Renal pelvis (tissue), 12 donors: ENCODE results near the gene LCE5A. TPM values are rescaled to one million over a fixed set of nuclear protein-coding genes. Genes with fewer than 3 reads are reported as not detected.
"Not testable (repeated sequence)": the region's sequence is repeated elsewhere in the genome, so short reads cannot be mapped to it uniquely, and the experiment has no call there.

Experiments used
- DNase-seq: peaks from one replicate; pipeline ENCODE4 v3.0.0-alpha.2; 2013
- long read RNA-seq, 16 experiments: transcript quantifications; one replicate each; lab custom pipeline, GENCODE V29; 2026
- polyA plus RNA-seq, 3 donors: library from polyadenylated mRNA; unstranded; fragments of 120-200 nt; gene quantifications; one replicate each; pipeline ENCODE4 v1.2.1, GENCODE V29; 2013; ENCODE audit not compliant: insufficient read length in 3 of 3

The LCE5A gene, protein sequence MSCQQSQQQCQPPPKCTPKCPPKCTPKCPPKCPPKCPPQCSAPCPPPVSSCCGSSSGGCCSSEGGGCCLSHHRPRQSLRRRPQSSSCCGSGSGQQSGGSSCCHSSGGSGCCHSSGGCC
- not detected for polyA plus RNA-seq
- long read RNA-seq, donor 1: 0 reads
- long read RNA-seq, donor 2: 0 reads
- long read RNA-seq, donor 3: 0 reads
- long read RNA-seq, donor 4: 0 reads
- long read RNA-seq, donor 5: 0 reads
- long read RNA-seq, donor 6: 0 reads
- long read RNA-seq, donor 7: 0 reads
- long read RNA-seq, donor 8: 0 reads
- long read RNA-seq, donor 9: 0 reads
- long read RNA-seq, donor 10: 0 reads
- long read RNA-seq, donor 11: 0 reads
- long read RNA-seq, donor 12: 0 reads
- long read RNA-seq, donor 13: 0 reads
- long read RNA-seq, donor 14: 0 reads
- long read RNA-seq, donor 15: 0 reads
- long read RNA-seq, donor 16: 0 reads

DNA sequence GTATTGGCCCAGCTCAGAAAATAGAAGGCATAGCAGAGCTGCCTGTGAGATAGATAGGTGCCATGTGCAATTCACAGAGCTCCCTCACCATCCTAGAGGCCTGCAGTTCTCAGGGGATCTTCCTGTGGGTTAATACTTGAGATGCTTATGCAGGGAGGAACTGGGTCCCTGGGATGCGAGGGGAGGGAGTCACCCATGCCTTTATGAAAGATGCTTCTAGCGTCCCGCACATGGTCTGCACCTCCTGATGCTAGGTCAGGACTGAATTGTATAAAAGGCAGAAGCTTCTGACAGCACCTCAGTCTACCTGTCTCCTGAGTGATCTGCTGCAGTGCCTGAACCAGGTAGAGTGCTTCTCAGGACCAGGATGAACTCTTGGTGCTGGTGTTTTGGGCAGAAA lies at the start of gene LCE5A:
Gene LCE5A, plus strand, starts transcription at position 301 of the 400 bp plus-strand sequence. CDS start 732 bp downstream, outside the sequence.
- DNase-seq: no peak

DNA sequence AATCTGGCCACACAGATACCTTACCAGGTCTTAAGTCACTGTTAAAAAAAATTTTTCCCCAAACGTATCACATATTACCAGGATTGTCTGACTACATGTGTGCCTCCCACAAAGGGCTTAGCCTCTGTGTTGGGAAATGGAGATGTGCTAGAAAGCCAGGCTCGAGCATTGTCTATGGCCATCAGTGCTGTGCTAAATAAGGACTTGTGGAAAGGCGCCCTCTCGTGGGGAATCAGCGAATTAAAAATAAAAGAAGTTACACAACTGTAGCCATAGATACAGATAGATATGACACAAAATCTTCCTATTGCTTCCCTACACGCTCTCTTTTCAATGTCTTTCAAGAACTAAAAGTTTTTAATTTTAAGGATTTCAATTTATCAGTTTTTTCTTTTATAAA lies 49.1 kb upstream of the LCE5A start:
- DNase-seq: peak; percentile 37

DNA sequence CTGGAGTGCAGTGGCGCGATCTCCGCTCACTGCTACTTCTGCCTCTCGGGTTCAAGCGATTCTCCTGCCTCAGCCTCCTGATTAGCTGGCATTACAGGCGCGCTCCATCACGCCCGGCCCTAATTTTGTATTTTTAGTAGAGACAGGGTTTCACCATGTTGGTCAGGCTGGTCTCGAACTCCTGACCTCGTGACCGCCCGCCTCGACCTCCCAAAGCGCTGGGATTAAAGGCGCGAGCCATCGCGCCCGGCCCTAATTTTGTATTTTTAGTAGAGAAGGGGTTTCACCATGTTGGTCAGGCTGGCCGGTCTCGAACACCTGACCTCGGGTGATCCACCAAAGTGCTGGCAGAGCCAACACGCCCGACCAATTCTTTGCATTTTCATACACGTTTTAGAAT lies 48.0 kb upstream of the LCE5A start:
- DNase-seq: no peak

DNA sequence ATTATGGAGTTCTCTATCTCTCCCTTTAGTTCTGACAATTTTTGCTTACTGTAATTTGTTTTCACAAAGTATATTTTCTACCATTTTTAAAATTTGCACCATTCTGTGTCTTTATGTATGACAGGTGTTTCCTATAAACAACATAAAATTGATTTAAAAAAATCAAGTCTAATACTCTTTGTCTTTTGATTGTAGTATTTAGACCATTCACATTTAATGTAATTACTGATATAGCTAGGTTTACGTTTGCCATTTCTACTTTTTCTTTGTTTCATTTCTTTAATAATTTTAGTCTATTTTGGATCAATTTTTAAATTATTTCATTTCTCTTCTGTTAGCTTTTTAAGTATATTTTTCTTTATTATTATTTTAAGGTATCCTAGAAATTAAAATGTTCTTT lies 44.4 kb upstream of the LCE5A start:
- DNase-seq: no peak

DNA sequence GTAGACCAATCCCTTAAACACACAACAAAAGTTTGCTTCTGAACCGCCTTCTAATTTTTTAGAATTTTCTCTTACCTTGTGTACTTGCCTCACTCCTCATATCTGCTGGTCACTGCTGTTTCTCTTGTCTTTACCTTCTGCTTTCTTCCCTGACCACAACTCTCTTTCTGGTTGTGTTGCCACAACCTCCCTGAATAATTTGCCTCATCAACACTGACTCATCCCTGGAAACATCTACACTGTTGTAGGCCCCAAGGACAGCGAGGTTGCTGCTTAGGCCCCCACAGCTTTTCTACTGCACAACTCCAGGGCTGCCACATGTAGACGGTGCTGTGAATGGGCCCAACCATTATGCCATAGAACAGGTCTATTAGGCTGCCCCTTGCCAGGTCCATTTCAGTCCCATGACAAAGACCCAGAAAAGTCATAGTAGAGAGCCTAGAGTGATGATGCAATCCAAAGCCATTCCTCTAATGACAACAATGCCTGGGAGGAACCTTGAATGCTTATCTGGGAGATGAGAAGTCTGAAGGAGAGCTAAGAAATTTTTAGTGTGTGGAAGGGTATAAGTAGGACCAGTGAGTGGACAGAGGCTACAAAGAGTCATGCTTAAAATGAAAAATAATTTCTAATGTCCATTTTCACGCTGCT lies 36.6 kb upstream of the LCE5A start:
- DNase-seq: no peak

DNA sequence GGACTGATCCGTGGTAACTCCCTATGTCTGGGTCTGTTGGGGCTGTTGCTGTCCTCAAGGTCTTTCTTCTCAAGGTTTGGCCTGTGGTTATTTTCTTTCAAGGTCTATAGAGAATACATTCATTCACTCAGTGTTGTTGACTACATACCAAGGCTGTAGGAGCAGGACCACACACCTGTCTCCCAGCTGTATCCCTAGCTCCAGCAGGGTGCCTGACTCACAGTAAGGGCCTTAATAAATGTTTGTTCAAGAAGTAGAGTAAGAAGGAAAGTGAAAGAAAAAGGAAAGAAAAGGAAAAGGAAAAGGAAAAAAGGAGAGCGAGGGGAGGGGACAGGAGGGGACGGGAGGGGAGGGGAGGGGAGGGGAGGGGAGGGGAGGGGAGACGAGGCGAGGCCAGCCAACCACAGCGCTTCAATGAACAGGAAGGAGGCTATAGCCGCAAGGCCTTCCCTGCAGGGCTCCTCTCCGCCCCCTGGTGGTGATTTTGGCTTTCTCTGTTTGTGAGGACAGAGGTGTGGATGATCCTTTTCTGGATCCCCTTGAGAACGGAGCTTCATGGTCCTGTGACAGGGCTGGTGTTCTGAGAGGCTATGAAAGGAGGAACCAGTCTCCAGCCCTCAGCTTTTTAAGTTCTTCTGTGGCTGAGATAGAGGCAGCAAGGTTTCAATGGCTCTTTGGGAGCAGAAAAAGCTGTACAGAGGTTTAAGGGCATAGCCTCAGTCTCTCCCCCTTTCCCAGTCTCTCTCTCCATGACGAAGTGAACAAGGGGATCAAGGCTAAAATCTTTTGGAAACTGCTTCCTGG lies 30.6 kb upstream of the LCE5A start:
- no peak for DNase-seq

DNA sequence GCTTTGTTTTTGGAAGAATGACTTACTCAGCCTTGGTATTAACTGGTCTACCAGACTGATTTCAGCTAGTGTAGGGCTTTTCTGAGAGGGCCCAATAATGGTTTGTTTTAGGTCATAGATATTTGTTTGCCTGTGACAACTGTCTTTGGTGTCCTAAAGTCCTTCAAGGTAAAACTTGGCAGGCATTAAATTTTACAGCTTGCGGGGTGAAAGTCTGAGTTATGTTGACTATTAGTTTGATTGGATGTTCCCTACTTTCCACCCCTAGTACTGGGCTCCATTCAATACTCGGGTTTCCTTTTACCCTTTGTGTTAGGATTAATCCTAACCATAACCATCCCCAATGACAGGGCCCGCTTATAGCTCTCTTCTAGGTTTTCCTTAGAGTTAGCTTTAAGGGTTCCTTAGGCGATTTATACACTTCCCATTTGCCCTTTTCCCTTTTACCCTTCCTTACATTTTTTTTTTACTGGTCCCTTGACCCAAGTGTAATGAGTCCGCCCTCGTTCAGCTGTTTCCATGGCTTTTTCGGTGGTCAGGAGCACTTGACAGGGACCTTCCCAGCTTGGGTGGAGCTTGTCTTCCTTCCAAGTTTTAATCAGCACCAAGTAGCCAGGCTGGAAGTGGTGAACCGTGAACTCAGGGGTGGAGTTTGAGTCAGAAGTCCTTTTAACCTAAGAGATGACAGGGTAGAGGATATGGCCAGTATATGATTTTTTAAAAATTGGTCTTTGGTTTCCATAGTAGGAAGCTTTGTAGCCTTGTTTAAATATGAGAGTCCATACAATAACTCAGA lies 28.5 kb upstream of the LCE5A start:
- DNase-seq: no peak

DNA sequence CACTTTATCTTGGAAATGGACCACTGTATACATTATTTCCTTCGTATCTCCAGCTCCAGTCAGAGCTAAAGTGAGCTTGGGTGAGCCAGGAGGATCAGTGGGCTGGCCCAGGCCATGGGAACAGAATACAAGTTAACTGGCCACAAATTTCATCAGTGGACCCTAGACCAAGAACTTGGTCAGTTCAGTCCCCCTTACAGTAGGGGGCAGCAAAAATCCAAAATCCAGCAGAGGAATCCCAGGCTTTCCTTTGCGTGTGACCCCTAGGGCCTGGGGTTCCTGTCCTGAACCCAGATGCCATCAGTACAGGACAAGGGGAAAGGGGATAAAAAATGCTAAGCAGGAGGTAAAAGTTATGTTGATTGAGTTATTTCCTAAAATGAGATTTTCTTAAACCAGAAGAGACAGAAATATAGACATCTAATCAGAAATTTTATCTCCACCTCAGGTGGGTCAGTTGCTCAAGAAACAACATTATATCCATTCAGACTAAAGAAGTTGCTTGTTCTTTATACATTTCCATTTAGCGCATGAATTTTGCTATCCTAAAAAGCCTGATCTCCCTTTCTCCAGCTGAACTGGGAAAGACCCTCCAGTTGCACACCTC lies 24.1 kb upstream of the LCE5A start:
- DNase-seq: no peak

DNA sequence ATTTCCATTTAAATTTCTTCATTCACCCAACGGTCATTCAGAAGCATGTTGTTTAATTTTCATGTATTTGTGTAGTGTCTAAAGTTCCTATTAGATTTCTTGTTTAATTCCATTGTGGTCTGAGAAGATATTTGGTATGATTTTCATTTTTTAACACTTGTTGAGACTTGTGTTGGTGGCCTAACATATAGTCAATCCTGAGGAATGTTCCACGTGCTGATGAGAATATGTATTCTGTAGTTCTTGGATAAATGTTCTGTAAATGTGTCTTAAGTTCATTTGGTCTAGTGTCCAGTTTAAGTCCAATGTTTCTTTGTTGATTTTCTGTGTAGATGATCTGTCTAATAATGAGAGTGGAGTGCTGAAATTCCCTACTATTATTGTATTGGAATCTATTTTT lies 22.7 kb upstream of the LCE5A start:
- DNase-seq: no peak

DNA sequence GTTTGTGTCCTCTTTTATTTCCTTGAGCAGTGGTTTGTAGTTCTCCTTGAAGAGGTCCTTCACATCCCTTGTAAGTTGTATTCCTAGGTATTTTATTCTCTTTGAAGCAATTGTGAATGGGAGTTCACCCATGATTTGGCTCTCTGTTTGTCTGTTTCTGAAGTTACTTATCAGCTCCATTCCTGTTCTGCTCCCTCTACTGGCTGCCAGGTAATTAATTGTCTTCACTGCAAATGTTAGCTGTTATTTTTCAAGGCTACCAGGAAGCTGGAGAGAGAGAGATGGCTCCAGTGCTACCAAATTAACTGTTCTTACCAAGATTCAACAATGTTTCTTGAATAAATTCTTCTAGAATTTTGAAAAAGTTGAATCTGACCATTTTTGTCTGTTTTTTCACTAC lies 19.1 kb upstream of the LCE5A start:
- DNase-seq: not testable (repeated sequence)

DNA sequence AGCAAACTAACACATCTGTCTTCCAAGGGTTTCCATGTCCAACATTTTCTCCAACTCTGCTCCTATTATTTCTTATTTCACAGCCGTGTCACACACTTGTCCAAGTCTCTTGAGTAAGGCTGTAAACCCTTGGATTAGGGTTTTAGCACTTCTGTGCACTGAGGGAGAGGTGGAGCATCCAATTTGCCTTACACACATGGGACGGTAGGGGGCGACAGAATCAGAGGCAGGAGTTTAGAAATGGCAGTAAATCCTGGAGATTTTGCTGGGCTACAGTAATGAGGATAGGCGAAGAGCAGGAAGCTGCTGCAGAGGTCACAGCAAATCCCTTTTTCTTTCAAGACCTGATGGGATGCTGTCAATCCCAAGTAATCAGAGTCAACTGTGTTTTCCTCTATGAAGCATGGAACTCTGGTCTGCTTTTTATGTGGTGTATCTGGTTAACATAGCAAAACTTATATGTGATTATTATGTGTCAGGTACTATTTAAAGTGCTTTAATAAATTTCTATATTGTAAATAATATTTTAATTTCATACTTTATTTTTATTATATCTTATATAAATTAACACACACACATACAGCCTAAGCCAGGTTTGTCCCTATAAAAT lies 15.4 kb upstream of the LCE5A start:
- DNase-seq: peak; percentile 17

DNA sequence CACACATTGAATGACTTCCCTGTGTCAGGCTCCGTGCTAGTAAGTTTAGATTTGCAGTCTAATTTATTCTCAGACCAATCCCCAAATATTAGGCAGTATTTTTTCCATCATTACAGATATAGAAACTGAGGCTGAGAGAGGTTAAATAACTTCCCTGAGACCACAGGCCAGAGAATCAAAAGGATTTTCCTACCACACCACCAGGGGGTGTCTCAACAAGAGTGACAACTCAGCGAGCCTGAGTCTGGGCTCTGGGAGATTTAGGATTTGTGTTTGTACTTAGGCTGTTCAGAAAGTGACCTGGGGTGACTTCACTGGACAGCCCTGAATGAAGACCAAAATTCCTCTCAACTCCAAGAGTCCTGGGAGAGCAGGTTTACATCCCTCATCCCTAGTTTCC lies 13.3 kb upstream of the LCE5A start:
- DNase-seq: no peak

DNA sequence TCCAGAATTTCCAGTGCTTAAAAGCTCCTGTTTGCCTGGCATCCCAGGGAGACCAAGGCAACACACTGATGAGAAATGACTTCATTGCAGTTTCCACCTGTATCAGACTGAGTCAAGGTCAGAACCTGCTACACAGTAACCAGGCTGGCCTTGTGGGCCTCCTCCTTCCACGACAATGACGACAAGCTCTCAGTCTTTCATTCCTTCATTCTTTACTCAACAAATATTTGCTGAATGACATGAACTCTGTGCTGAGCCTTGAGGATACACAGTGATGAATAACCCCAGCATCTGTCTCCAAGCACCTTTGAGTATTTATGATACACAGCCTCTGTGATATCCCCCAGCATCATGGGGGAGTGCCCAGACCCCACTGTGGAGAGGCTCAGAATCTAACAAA lies 8.9 kb upstream of the LCE5A start:
- DNase-seq: no peak

DNA sequence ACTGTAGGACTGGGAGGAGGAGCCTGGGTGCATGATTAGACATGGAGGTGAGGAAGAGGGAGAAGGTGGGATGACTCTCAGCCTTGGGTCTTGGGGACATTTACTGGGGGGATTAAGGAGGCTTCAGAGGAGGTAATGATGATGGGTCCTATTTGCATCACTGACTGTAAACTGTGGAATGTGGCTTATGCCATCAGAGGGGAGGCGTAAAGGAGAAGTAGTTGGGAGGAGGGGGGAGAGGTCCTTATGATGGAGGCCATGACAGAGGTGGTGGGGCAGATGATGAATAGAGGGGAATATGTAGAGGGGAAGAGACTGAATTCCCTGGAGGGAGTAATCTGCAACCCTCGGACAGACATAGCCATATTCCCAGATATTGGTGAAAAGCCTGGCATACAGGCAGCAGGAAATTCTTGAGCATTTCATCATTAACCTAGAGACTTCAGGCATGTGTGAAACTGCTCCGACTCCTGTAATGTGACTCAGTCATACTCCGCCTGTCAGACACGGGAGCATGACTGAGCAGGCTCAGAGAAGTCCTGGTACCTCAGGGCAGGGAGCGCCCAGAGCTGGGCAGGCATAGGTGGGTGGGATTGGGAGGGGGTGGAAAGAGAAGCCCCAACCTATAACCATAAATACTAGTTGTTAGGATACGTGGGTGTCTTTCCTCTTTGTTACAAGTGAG lies 8.0 kb upstream of the LCE5A start:
- DNase-seq: no peak

DNA sequence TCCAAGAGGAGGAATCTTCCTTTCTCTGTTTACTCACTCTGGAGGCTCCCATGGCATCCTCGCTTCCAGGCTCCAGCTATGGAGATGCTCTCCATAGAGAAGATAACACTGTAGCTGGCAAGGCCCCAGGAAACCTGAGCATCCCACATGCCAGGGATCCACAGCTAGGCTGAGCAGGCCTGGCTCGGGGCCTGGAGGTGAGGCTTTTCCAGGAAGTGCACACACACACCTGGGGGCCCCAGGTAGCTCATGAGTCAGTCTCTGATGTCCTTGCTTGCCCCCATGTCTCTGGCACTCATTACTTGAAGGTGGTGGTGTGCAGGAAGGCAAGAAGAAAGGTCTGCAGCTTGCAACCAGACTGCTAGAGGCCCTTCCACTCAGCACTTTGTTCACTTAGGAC lies 5.5 kb upstream of the LCE5A start:
- no peak for DNase-seq

DNA sequence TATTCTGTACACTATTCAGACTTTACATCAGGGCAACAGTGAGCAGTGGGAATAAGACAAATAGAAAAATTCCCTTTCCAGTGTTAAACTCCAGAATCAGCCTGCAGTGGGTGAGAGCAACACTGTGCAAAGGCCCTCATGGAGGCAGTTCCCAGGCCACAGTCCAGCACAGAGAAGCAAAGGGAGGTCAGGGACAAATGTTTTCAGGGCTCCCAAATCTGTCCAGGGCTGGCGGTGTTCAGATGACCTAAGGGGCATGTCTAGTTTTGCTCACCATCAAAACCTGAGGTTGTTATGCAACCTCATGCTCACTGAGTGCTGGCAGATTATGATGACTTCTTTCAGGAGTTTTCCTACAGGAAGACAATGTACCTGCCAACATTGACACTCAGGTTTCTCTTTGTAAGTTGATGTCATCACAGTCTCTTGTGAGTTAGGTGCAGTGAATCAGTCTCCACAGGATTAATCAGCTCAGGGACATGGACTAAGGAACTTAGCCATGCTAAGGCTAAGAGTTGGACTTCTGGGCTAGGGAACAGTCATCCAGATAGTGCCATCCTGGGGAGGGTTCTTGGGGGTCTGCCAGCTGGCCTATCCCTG lies 3.6 kb upstream of the LCE5A start:
- DNase-seq: no peak

DNA sequence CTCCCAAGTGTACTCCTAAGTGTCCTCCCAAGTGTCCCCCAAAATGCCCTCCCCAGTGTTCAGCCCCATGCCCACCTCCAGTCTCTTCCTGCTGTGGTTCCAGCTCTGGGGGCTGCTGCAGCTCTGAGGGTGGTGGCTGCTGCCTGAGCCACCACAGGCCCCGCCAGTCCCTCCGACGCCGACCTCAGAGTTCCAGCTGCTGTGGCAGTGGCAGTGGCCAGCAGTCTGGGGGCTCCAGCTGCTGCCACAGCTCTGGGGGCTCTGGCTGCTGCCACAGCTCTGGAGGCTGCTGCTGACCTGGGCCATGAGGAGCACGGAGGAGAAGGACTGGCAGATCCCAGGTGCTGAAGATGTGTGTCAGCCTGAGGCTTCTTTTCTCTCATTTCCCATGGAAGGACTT lies 993 bp downstream of the LCE5A start:
- DNase-seq: no peak

DNA sequence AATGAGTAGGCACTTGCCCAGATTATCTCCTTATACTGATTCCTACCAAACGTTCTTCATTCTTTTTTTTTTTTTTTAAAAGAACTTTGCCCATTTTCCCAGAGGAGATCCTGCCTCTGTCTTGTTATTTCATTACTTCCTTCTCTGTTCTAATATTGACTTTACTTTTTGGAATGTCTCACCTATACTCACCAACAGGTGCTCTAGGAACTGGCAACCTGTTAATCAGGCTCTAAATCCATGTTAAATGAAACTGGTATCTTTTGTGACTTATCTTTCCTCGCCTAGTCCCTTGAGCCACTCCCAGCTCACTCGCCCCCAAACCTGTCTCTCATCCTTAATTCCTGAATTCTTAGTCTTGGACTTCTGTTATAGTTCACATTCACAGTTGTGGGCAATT lies 2.5 kb downstream of the LCE5A start:
- DNase-seq: no peak

DNA sequence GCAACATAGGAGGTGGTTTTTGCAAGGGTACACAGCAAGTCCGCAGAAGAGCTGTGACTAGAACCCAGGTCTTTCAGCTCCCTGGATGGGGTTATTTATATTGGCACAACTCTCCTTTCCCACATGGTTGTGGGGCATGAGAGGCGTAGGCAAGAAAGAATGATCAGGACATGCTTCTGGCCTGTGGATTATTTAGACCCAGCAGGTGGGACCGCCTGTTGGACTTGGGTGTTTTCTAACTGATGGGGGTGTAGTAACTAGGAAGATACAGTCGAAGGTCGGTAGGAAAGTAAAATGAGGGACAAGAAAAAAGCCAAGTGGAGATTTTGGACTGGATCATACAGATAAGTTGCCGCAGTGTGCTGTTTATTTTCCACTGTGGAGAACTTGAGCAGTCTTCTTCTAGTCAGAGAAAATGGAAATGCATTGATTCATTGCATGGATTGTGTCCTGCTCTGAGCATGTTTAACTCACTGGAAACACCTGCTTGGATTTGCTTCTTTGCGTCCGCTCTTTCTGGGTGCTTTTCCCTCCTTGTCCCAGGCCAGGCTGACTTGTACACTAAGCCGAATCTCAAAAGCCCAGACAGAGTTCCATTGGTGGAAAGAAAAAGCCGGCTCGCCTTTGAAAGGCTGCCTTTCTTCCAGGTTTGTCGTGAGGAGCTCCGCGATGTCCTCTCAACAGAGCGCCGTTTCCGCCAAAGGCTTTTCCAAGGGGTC lies 4.3 kb downstream of the LCE5A start:
- DNase-seq: no peak
